Left cardiac atrium (tissue), 4 donors: Measurements from ENCODE around the gene WIPI1. TPM values are rescaled to one million over a fixed set of nuclear protein-coding genes. Genes with fewer than 3 reads are reported as not detected.

Experiments used
- ATAC-seq, 2 donors: fragments of 200-7000 bp; cut with Tn5 transposase; one replicate each; pipeline ENCODE4 v1.9.1; 2020; ENCODE audit warnings: mild to moderate bottlenecking in 2 of 2, moderate library complexity in 2 of 2
- DNase-seq: peaks from one replicate; pipeline ENCODE4 v3.0.0-alpha.2; 2020
- intact Hi-C, 2 donors: fragments of 100-400 bp; cut with DNase I; formaldehyde crosslinking; loops; one replicate each; pipeline versions ENCODE4 v1.14.1 to v1.15.1; 2022 to 2023
- total RNA-seq, 2 donors: library from RNA; stranded (reverse); fragmentation: NEBNext Ultra II Directional; extraction: Animal tissue kit (Norgen Biotek cat#: 25700); gene quantifications; one replicate each; pipeline ENCODE4 v1.2.1, GENCODE V29; 2021
- donor health status: DM: no; HTN: yes; CAD: no.
- donor health status: DM: no; HTN: yes; CAD: no; lungs with severe emphysema.
- donor health status: DM: yes; HTN: yes; CAD: no.
- donor health status: Dilated cardiomyopathy.

The WIPI1 gene
- total RNA-seq, 2 donors from 2014 or later: 35.8 to 74.3 TPM

DNA sequence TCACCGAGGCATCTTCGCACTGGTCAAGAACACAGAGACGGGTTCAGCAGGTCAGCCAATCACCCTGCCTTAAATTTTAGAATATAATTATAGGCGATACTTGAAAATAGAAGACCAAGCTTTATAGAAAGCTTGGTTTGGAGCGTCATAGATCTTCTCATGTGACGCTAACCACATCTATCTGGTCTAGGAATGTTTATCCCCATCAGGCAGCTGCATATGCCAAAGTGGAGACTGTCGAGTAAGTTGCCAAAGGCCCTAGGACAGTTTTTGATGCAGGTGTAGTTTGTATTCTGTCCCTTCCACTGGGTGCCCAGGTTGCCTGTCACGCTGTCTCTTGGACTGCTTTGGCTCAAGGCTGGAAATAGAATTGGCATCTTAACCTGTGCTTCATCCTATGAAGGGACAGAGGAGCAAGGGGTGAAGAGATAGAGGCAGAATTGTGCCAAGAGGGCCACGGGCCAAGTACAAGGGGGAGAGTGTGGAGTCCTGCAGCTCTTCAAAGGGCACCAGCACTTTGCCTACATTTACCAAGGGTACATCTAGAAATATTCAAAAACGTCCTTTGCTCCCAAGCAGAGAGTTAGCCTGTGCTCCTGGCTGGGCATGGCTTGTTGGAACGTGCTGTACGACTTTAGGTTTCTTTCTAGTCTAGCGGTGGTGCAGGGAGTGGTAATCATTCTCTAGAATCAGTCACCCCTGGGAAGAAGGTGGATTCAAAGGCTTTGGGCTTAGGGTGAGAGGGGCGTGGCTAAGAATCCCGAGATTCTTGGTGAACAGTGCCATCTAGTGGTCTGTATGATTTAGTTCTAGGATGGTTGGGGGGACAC lies 5.3 kb upstream of the WIPI1 start:
- peak; percentile 83 for ATAC-seq
- intact Hi-C loops: loop anchor here in 1 of 2 donors (2.0 to 10.0 kb wide), 3 partner anchors 200 to 498 kb away; no protein-coding TSS in a partner anchor
- peak; percentile 74 for DNase-seq

DNA sequence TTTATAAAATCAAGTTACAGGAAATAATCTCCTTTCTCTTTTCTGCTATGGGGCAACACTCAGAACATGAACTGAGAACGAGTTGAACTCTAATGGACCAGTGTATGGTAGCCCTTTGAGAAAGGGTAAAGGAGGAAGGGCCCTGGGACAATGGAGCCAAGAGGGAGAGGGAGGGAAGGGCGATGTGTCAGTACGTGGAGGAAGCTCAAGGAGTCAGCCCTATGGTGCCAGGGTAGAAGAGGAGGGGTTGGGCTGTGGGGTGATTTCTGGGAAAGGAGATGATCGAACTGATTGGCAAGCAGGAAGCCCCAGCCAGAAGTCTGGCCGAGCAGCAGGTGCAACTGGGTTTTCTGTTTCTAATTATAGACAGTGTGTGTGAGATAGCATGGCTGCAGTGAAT lies 4.3 kb upstream of the WIPI1 start:
- intact Hi-C loops: loop anchor here in 1 of 2 donors (10.0 kb wide), 2 partner anchors 287 to 497 kb away; no protein-coding TSS in a partner anchor
- DNase-seq (peak; percentile 58), ATAC-seq (no peak)

GRCh38 chr17:68461122-68461539 lies 3.8 kb upstream of the WIPI1 start:
- DNase-seq (no peak), ATAC-seq (no peak)
- intact Hi-C loops: loop anchor here in 1 of 2 donors (10.0 kb wide), 2 partner anchors 286 to 496 kb away; no protein-coding TSS in a partner anchor

DNA sequence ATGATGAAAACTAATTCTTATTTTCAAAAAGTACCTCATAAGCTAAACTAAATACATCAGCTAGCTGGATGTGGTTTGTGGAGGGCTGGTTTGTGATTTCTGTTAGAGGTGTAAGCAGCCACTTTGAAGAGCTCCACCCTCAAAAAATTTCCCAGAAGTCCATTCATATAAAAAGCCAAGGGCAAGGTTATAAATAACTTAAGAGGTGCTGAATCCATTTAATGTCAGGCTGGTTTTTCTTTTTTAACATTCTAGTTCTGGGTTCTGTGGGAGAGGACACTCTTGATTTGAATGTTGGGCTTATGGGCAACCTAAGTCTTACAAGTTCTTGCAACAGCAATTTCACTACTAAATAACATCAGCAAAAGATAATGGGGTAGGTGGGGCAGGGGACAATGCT lies 3.4 kb upstream of the WIPI1 start:
- ATAC-seq (no peak), DNase-seq (no peak)
- intact Hi-C loops: loop anchor here in 1 of 2 donors (10.0 kb wide), 2 partner anchors 286 to 496 kb away; no protein-coding TSS in a partner anchor

DNA sequence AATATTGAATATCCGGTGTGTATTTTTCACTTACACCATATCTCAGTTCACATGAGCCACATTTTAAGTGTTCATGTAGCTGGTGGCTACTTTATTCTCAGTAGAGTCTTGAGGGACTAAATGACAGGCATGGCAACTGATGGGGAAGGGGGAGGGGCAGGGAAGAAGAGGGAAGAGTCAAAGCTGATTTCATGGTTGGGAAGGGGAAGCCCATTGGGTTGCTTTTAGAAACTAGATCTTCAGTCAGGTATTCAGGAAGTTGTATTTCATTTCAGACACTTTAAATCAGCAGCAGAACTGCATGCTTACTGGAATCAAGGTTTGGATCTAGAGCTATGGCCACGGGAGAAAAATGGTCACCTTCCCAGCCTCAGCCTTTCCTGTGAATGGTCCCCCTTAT lies 2.9 kb upstream of the WIPI1 start:
- DNase-seq: no peak
- ATAC-seq: no peak
- intact Hi-C loops: loop anchor here in 1 of 2 donors (10.0 kb wide), 2 partner anchors 285 to 495 kb away; no protein-coding TSS in a partner anchor

DNA sequence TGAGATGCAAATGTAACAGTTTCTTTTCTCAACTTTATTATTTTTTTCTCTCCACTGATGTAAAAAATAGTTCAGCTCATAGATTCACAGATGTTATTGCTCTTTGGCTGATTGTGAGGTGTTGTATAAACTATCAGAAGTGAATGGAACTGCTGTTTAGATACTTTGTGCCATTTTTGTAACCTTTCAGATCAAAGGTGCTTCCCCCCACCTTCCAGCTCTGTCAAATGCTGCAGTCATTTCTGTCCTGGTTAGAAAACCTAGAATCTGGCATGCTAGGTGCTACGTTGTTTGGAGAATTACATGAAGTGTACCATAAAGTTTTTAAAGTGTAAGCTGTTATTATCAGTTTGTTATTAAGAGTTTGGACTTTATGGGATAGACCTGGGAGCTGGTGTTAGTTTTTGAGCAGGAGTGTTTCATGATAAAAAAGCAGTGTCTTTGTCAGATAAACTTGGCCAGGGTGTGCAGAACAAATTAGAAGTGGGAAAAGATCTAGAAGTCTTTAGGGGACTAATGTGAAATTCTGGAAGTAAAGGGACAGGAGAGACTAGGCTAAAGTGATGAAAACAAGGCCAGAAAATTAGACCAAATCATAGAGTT lies 1.8 kb upstream of the WIPI1 start:
- DNase-seq: no peak
- intact Hi-C loops: no loop called here
- no peak for ATAC-seq

DNA sequence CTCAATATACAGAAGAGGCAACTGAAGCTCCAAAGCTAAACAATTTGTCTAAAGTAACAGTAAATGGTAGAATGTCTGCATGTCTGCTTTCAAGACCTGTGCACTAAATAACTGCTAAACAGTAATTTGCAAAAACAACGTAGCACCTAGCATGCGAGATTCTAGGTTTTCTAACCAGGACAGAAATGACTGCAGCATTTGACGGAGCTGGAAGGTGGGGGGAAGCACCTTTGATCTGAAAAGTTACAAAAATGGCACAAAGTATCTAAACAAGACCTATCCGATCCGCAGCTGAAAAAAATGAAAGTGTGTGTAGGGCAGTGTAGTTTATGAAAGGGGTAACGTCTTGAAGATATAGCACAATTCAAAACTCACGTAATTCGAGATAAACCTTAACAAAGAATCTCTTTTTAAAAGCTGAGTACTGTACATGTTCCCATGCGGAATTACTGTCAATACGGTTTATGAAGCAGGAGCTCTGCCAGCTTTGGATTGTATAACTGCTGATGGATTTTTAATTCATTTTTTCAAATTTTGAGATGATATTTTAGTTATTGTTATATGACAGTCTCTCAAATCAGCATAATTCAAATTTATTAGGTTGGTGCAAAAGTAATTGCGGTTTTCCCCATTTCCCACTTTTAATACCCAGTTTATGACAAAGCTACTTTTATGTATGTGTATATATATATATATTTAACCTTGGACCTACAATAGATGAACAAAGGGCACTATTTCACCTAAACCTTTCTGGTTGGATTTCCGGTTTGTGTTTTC lies 1.2 kb upstream of the WIPI1 start:
- no peak for DNase-seq
- intact Hi-C loops: no loop called here
- ATAC-seq: no peak

GRCh38 chr17:68457539-68458259 lies 403 bp upstream of the WIPI1 start:
- intact Hi-C loops: no loop called here
- peak; percentile 99 for DNase-seq
- peak; percentile 91 to 92 for ATAC-seq

GRCh38 chr17:68456339-68457167 lies 743 bp downstream of the WIPI1 start:
- intact Hi-C loops: no loop called here
- ATAC-seq (peak; percentile 76 to 83), DNase-seq (peak; percentile 85)

GRCh38 chr17:68455901-68456338 lies 1.4 kb downstream of the WIPI1 start:
- intact Hi-C loops: no loop called here
- DNase-seq (no peak), ATAC-seq (no peak)

DNA sequence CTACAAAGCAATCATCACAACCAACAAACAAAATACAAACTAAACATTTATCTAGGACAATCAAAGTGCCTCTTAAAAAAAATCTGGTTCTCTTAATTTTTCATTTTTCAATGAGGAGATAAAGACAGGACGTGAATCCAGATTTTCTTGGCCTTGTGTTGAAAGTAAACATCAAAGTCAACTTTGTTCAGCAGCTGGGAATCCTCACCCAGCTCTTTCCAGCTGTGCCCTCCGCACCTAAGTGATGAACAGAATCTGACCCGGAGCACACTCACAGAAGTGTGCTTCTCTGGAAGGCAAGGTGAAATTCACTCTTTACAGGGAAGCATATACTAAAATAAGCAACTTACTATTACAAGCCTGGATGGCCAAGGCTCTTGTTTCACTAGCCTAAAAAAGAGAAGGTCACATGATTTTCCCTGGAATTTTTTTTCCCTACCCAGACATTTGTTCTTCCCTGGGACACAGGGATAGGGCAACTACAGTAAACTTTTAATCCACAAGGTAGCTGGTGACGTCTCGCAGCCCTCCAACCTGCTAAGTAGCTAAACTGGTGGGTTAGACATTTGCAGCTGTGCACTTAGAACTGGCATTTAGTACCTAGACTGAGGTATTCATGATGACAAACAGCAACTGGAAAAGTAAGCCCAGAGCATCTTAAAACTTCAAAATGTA lies 3.2 kb downstream of the WIPI1 start:
- no peak for ATAC-seq
- intact Hi-C loops: no loop called here
- no peak for DNase-seq

DNA sequence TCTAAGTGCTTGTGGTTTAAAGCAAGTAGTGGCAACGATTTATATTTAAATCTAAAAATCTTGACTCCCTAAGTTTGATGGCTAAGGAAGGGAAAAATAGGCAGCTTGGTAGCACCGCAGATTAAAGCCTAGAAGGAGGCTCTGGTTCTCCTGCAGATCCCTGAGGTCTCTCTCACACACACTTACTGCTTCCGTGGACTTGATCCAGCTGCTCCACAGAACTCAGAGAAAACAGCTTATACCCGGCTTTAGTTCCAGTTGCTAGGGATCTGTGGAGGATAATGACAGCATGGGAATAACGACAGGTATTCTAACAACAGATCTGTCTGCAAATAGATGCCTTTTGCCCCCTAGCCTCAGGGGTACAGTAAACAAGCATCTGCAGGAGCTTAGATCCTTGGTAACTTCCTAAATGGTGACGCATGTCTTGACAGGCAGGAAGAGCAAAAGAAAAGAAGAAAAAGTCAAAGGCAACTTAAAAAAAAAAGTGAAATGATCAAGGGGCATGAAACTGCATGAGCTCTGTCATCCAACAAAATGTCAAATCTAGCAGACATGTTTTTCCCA lies 4.5 kb downstream of the WIPI1 start:
- intact Hi-C loops: no loop called here
- DNase-seq (no peak), ATAC-seq (no peak)

DNA sequence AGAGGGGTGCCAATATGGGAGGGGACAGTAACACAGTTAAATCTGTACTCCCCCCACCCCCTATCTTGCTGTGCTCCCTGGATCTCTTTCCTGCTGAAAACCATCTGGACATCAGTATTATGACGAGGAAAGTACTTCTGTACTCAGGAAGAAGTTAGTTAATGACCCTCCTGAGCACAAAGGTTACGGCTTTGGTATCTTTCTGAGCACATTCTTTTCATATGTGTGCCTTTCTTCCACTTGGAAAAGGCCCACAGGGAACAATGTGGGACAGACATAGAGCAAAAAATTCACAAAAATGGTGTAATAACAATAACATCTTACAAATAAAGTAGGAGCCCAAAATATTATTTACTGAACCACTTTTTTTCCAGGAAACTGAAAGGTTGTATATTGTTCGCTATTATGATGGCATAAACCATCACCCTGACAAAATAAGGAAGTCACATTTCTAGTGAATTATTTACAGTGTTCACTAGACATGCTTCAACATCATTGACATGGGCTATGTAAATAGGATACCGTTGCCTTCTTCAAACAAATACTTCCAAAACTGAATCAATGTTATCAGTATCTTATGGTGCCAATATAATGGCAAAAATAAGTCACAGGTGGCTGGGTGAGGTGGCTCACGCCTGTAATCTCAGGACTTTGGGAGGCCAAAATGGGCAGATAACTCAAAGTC lies 5.5 kb downstream of the WIPI1 start:
- no peak for ATAC-seq
- intact Hi-C loops: no loop called here
- no peak for DNase-seq

- ATAC-seq (no peak), DNase-seq (no peak)
- intact Hi-C loops: no loop called here
Observed at GRCh38 chr17:68450801-68451200, 6.5 kb downstream of the WIPI1 start.

DNA sequence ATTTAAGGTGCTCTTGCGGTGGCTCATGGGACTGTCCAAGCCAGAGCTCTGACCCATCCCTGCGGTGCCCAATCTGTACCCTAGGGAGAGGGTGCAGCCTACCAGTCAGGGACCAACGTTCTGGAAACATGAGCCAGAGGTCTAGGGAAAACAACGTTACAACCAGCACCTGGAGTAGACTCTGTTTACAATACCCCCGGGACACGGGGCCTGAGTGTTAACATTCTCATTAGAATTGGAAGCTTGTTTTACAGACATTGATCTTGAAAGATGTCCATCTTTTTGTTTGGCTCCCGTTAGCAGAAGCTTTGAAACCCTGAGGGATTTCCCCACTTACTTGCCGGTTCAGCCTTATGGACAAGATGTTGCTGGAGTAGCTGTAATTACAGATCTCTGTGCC lies 6.9 kb downstream of the WIPI1 start:
- DNase-seq (no peak), ATAC-seq (no peak)
- intact Hi-C loops: no loop called here

GRCh38 chr17:68449021-68449739 lies 8.1 kb downstream of the WIPI1 start:
- no peak for DNase-seq
- no peak for ATAC-seq
- intact Hi-C loops: no loop called here
